PFSK-1 (cell line): ENCODE results near the gene ABLIM2.

Source experiments
- FOXP2 ChIP-seq: optimal IDR thresholded peaks from 2 replicates; pipeline ENCODE3; 2011; ENCODE audit warnings: borderline replicate concordance, control low read depth, inconsistent platforms; ENCODE audit not compliant: insufficient read depth; ENCODE audit errors: extremely low read length, extremely low read depth
- POLR2AphosphoS5 ChIP-seq: IDR thresholded peaks from 2 replicates; pipeline ENCODE4 v1.6.1; 2012; ENCODE audit warnings: low read depth, mild to moderate bottlenecking, control low read depth, low read length, moderate library complexity
- REST ChIP-seq, 2 experiments: IDR thresholded peaks; 2 replicates each; pipeline versions ENCODE4 v1.6.1 to v1.8.0; 2011 to 2012; ENCODE audit warnings: low read depth in 2 of 2, low read length in 2 of 2, control low read depth in 1 of 2, inconsistent platforms in 1 of 2, mild to moderate bottlenecking in 1 of 2, moderate library complexity in 1 of 2; ENCODE audit not compliant: insufficient read depth in 1 of 2
- SIN3A ChIP-seq: IDR thresholded peaks from 2 replicates; pipeline ENCODE4 v1.6.1; 2012; ENCODE audit warnings: mild to moderate bottlenecking, low read length, moderate library complexity, borderline replicate concordance; ENCODE audit not compliant: insufficient read depth
- TAF1 ChIP-seq: IDR thresholded peaks from 2 replicates; pipeline ENCODE4 v1.6.1; 2012; ENCODE audit warnings: low read length, control low read depth, borderline replicate concordance; ENCODE audit not compliant: insufficient read depth

Gene ABLIM2

GRCh38 chr4:8182294-8182693, 23.7 kb upstream of the ABLIM2 start:
- TF ChIP-seq POLR2AphosphoS5 (no peak), TAF1 (no peak), FOXP2 (no peak), REST (IDR thresholded peaks at IDR 0.05; ENCODE audit: insufficient read depth in 1 of 2, low read depth in 2 of 2, low read length in 2 of 2) (no peak), SIN3A (no peak)

GRCh38 chr4:8181844-8182243, 23.2 kb upstream of the ABLIM2 start:
- TF ChIP-seq TAF1: no peak
- no peak for TF ChIP-seq FOXP2
- TF ChIP-seq REST (IDR thresholded peaks at IDR 0.05; ENCODE audit: insufficient read depth in 1 of 2, low read depth in 2 of 2, low read length in 2 of 2): no peak
- TF ChIP-seq POLR2AphosphoS5: no peak
- no peak for TF ChIP-seq SIN3A

GRCh38 chr4:8181119-8181518, 22.5 kb upstream of the ABLIM2 start:
- TF ChIP-seq POLR2AphosphoS5 (no peak), FOXP2 (no peak), SIN3A (no peak), REST (IDR thresholded peaks at IDR 0.05; ENCODE audit: insufficient read depth in 1 of 2, low read depth in 2 of 2, low read length in 2 of 2) (no peak), TAF1 (no peak)

- TF ChIP-seq FOXP2: no peak
- TF ChIP-seq REST (IDR thresholded peaks at IDR 0.05; ENCODE audit: insufficient read depth in 1 of 2, low read depth in 2 of 2, low read length in 2 of 2): no peak
- no peak for TF ChIP-seq POLR2AphosphoS5
- TF ChIP-seq SIN3A: no peak
- no peak for TF ChIP-seq TAF1
These were observed 21.9 kb upstream of the ABLIM2 start for GRCh38 chr4:8180310-8181093.

GRCh38 chr4:8179771-8180170, 21.2 kb upstream of the ABLIM2 start:
- TF ChIP-seq POLR2AphosphoS5: no peak
- no peak for TF ChIP-seq SIN3A
- no peak for TF ChIP-seq FOXP2
- no peak for TF ChIP-seq TAF1
- no peak for TF ChIP-seq REST (IDR thresholded peaks at IDR 0.05; ENCODE audit: insufficient read depth in 1 of 2, low read depth in 2 of 2, low read length in 2 of 2)
